GM12873 (cell line): ENCODE data around the gene ADK.

Source experiments
- CTCF ChIP-seq: IDR thresholded peaks from 2 replicates; pipeline ENCODE4 v1.5.1; 2012; ENCODE audit warnings: low read depth, mild to moderate bottlenecking, moderate library complexity, low read length, control low read depth; ENCODE audit not compliant: insufficient read depth; ENCODE audit errors: missing control alignments

Gene ADK

DNA sequence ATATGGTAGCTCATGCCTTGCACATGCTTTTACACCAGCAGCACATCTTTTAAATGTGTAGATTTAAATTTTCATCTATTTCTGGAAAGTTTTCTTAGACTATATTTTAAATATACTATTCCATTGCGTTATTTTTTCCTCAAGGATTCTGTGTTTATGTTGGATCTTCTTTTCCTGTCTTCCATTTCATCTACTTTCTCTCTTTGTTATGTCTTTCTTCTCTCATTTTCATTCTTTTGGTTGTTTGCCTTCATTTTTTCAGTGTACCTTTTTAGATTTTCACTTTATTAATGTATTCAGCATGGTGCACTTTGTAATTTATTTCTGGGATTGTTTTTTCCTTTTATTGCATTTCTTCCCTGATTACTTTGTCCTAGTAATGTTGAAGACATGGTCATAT is 329.8 kb downstream of the ADK start:
- no peak for TF ChIP-seq CTCF

- no peak for TF ChIP-seq CTCF
Observed at GRCh38 chr10:74483356-74483755, 332.3 kb downstream of the ADK start.

DNA sequence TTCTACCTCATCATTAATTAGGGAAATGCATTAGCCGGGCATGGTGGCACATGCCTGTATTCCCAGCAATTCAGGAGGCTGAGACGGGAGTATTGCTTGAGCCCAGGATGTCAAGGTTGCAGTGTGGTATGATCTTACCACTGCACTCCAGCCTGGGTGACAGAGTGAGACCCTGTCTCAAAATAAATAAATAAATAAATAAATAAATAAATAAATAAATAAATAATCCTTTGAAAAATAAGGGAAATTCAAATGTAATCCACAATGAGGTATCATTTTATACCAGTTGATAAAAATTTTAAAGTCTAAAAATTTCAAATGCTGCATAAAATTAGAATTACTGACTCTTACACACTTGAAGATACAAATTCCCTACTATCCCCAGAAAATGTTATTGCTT is 334.3 kb downstream of the ADK start:
- TF ChIP-seq CTCF: no peak

- no peak for TF ChIP-seq CTCF
Observed at GRCh38 chr10:74486659-74487058, 335.6 kb downstream of the ADK start.

DNA sequence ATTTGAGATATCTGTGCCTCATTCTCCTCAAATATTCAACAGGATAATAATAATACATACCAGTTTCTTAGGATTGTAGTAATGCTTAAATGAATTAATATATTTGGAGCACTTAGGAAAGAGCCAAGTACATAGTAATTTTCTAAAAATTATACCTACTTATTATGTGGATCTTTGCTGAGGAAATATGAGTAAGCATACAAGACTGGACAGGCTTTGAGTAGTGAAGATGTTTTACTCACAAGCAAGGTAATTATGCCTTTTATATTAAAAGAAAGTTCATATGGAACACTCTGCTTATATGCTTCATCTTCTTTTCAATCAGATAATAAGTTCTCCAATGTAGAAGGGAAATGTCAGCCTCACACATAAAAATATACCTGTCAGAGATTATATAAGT is 337.9 kb downstream of the ADK start:
- no peak for TF ChIP-seq CTCF

DNA sequence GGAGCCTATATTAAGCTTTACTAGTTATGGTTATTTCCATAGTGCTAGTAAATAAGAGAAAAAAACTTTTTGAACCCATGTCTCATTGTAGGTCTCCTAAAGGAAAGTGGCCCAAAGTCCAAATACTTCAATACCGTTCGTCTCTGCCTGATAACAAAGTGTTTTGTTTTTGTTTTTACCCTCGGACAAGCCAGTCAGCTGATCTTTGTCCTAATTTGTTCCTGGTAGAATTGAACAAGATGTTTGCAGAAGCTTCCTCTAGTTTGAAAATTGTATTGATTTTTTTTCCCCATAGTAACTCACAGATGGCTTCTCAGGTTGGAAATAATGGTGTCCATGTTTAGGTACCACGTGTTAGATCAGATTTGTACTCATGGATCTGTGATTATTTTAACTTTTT is 339.5 kb downstream of the ADK start:
- no peak for TF ChIP-seq CTCF

DNA sequence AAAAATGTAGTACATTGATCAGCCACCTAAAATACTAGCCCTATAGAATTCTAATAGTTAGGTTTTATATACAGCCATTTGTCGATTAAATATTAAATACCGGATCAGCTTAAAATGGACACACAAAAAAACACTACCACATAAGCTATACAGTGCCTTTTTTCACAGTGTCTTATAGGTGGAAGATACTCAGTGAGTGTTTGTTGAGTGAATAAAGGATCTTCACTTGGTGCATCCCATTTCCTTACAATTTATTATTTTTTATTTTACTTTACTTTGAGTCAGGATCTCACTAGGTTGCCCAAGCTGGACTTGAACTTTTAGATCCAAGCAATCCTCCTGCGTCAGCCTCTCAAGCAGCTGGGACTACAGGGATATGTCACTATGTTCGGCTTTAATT is 340.0 kb downstream of the ADK start:
- no peak for TF ChIP-seq CTCF
